ENCODE data around the gene RBP5.

The RBP5 gene

DNA sequence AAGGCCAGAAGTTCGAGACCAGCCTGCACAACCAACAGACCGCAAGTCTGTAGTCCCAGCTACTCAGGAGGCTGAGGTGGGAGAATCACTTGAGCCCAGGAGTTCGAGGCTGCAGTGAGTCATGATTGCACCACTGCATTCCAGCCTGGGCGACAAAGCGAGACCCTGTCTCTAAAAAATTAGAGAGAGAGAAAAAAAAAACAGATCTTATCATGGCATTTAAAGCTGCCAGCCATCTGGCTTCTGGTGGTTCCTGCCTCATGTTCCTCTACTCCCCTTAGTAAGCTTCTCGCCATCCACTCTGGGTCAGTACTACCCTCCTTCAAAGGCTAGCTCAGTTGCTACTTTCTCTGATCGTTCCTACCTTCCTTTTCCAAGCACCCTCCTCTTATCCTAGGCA lies 17.5 kb upstream of the RBP5 start:
- no peak for DNase-seq (ENCODE audit: low read depth in 2 of 2, low spot score in 1 of 2)

DNA sequence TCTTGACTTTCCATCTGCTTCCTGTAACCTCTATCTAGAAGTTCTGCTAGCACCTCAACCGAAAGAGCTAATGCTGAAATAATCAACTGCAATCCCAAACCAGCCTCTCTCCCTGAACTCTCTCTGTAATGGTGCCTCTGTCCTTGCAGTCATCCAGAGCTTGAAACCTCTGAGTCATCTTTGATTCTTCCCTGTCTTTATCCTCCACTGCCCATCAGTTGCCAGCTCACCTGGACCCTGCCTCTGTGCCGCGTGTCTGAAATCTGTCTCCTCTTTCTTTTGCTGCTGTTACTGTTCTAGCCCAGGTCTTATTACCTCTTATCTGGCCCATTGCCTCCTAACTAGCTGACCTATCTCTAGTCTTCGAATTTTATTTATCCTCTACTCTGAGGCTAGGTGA lies 17.0 kb upstream of the RBP5 start:
- no peak for DNase-seq (ENCODE audit: low read depth in 2 of 2, low spot score in 1 of 2)

DNA sequence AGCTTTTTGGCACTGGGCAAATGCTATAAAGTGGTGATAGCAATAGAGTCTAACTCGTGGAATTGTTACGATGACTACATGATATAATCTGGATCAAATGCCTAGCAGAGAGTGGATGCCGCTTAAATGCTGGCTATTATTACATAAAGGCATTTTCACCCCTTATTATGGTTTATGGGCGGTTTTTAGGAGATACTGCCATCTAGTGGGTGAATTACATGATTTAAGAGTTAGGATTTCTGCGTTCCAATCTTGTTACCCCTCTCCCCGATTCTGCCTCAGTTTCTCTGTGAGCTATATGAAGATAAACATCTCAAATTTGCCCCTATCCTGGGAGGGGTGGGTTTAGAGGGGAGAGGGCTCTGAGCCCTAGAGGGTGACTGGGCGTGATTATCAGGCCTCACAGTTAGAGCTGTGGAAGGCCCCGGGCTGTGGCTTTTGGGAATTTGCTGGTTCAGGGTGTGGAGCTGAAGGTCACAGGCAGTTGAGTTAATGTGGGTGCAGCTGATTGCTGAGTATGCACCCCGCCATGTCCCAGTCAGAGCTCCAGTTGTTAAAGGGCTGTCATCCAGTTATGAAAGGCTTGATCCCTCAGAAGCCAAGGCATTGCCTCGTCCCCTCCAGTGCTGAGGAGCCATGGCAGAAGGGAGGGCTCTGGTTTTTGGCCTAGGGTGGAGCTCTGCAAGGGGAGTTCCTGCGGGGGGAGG lies 15.9 kb upstream of the RBP5 start:
- no peak for DNase-seq (ENCODE audit: low read depth in 2 of 2, low spot score in 1 of 2)

DNA sequence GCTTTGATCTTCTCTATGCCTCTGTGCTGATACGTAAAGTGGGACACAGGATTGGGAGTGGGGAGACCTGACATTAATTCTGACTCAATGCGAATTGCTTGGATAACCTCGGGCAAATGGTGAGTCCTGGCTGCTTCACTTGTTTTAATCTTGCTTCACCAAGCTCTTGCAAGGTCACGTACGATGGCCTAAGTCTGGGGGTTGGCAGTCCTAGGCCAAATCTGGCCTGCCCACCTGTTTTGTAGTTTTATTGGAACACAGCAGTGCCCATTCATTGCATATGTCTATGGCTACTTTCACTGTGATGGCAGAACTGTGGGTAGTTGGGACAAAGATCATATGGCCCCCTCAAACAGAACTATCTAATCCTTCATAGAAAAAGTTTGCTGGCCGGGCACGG lies 14.9 kb upstream of the RBP5 start:
- DNase-seq (ENCODE audit: low read depth in 2 of 2, low spot score in 1 of 2): no peak

DNA sequence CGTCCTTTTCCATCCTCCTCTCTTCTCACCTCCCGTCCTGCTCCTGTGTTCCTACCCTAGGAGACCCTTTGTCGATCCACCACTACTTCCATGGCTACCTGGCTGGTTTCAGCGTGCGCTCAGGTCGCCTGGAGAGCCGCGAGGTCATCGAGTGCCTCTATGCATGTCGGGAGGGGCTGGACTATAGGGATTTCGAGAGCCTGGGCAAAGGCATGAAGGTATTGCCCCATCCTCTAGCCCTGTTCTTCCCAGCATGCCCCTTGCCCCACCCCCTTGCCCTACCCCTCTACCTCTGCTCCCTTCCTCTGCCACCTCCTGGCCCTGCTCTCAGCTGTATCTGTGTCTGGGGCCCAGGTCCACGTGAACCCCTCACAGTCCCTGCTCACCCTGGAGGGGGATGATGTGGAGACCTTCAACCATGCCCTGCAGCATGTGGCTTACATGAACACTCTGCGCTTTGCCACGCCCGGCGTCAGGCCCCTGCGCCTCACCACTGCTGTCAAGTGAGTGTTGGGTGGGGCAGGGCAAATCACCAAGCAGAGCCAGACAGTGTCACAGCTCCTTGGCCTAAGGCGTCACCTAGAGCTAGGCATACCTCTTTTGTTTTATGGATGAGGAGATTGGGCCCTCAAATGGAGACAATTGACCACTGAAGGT lies 14.2 kb upstream of the RBP5 start:
- DNase-seq (ENCODE audit: low read depth in 2 of 2, low spot score in 1 of 2): no peak

DNA sequence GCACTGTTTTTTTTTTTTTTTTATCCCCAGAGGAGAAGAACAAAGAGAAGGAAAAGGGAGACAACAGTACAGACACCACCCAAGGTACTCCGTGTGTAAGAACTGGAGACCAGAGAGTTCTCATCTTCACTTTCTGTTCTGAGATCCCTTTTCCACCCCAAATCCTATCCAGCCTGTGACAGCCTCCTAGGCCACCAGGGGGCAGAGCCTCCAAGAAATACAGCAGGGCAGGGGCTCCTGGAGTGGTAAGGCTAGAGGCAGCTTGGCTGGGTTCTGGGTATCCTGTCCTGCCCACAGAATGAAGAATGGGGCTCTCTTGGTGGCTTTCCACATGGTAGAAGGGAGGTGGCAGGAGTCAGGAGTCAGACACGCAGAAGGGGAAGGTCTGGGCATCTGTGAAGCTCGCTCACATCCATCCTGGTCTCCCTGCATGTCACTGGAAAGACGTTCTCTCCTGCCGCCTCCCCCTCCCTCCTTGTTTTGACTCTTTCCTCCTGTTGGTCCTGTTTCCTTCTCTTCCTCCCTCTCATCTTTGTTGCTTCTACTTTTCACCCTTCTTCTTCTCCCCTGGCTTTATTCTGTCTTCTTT lies 13.5 kb upstream of the RBP5 start:
- DNase-seq (ENCODE audit: low read depth in 2 of 2, low spot score in 1 of 2): peak in 1 of 2 donors; percentile 20

DNA sequence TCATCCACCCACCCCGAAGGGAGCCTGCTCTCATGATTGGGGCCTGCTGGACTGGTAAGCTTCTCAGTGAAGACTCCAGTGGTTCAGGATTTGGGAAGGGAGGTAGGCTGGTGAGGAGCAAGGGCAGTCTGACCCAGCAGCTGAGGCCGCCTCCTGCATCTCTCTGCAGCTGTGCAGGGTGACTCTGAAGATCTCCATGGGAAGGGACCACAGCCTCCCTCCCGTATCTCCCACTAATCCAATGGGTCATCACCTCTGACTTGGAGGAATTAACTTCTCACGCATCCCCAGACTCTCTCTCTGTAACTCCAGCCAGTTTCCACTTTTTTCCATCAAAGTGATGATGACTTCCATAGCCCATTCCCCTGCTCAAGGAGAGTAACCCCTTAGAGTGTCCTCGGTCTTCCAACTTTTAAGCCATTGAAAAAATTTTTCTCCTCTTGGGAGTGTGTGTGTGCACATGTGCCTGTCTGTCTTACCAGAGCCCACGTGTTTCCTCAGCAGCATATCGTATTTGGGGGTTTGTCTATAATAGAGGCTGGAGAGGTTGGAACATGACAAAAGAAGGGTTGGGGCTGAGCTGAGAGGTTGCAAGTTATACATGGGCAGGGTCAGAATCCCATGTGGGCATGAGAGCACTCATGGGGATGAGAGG lies 12.8 kb upstream of the RBP5 start:
- DNase-seq (ENCODE audit: low read depth in 2 of 2, low spot score in 1 of 2): no peak

DNA sequence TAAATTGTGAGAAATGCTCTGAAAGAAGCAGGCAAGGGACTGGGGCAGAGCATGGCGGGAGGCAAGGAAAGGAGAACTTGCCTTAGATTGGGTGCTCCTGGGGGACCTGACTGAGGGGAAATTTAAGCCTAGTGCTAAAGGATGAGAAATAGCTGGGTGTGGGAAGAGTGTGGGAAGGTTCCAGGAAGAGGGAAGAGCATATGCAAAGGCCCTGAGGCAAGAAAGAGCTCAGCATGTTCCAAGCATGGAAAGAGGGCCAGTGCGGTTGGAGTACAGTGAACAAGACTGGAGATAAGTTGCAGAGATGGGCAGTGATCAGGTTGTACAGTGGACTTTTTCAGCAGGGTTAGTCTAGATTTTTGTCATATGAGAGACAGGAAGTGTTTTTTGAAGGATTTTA lies 10.5 kb upstream of the RBP5 start:
- DNase-seq (ENCODE audit: low read depth in 2 of 2, low spot score in 1 of 2): no peak

DNA sequence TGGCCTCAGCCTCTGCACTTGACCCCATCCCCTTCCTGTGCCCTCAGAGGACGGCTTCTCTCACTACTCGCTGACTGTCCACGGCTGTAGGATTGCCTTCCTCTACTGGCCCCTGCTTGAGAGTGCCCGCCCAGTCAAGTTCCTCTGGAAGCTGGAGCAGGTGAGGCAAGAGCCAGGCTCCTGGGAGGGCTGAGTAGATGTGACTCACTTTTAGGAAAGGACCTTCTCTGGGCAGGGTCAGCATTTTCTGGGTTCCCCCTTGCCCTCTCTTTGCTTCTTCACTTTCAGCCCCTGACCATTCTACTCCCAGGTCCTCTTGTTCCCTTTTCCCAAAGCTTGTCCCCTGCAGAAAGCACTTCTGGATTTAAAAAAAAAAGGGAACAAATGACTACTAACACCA lies 9.2 kb upstream of the RBP5 start:
- DNase-seq (ENCODE audit: low read depth in 2 of 2, low spot score in 1 of 2): no peak

DNA sequence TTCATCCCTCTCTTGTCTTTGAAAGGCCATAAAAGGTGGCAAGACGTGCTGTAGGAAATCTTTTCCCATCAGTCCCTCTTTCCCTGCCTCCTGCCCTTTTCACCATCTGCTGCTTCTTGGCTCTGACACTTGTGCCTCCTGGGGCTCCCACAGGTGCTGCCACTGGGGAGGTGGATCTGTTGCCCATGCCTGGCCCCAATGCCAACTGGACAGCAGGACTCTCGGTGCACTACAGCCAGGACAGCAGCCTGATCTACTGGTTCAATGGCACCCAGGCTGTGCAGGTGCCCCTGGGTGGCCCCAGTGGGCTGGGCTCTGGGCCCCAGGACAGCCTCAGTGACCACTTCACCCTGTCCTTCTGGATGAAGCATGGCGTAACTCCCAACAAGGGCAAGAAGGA lies 8.0 kb upstream of the RBP5 start:
- DNase-seq (ENCODE audit: low read depth in 2 of 2, low spot score in 1 of 2): no peak

DNA sequence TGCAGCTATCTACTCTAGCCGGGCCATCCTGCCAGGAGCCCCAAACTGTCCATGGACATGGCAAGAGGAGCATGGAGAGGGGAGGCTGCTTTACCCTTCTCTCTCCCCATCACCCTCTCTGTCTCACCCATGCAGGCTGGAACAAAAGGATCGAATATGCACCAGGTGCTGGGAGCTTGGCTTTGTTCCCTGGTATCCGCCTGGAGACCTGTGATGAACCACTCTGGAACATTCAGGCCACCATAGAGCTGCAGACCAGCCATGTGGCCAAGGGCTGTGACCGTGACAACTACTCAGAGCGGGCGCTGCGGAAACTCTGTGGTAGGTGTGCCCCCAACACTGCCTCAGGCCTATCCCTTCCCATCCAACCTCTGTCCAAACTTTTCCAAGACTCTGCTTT lies 7.4 kb upstream of the RBP5 start:
- no peak for DNase-seq (ENCODE audit: low read depth in 2 of 2, low spot score in 1 of 2)

DNA sequence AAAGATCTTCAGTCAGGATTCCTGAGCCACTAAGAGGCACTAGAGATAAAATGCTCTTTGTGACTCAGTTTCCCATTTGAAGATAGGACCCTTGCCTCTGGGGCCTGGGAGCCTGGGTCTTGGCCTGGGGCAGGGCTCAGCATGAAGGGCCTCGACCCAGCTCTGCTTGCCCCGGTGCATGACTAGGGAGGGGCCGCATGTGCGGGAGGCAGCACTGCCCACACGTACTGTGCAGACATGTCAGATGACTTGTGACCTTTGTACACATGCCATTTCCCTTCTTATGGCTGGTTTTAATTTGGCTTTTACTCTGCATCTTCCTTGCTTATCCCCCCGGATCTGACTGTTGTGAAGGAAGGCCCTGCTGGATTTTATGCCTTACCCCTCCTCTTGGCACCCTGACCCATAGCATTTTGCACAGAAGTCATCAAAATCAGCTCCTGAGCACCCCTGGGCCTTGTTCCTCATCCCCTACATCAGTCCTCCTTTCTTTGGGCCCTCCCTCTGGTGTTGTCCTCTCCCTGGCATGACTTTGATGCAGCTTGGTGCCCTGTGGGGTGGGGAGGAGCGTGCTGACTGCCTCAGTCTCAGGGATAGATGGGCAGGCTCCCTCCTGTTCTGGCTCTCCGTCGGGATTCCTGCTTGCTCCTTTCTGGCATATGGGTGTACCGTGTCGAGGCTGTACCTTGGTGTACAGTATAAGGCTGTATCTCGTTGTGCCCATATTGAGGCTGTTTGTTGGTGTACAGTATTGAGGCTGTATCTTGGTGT lies 5.9 kb upstream of the RBP5 start:
- DNase-seq (ENCODE audit: low read depth in 2 of 2, low spot score in 1 of 2): no peak

DNA sequence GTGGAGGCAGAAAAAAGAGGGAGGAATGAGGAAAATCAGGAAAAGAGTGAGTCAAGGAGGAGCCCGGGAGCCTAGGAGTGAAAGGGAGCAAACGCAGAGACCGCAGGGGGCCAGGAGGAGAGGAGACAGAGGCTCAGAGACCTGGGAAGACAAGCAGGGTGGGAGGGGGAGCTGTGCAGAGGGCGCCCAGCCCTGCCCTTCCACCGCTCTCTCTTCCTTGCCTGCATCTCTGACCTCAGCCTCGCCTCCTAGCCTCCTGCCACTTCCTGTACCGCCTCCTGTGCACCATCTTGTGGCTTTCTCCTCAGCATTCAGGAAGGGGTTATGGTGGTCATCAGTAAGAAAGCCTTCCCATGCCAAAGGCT lies 2.8 kb upstream of the RBP5 start:
- DNase-seq (ENCODE audit: low read depth in 2 of 2, low spot score in 1 of 2): no peak

DNA sequence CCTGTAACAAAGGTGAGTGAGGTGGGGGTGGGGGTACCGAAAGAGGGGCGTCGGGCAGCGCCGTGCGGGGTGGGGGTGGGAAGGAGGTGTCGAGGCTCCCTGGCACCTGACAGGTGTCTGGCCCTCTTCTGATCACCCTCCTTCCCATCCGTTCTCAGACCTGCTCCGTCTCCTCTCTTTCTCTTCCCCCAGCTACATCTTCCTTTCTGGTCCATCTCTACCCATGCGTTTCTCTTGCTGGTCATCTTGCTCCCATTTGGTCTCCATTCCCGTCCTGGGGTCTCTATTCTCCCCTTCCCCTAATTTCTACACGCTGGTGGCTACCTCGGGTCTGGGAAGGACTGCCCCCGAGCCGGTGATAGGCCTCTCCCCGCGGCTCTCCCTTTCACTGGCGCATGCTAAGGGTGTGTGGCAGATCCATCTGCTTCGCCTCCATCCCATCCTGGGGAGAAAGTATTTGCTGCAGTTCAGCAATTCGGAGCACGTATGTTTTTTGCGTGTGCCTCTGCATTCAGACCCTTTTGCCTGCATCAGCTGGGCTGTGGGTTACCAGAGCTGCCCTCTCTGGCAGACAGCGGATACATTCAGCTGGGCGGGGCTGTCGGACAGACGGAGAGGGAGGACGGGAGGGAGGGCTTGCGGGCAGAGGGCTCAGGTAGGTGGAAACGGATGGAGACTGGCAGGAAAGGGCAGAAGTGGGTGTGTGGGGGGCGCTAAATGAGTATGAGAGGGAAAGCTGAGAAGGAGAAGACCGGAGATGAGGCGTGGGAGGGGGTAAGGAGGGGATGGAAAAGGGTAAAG lies 2.2 kb upstream of the RBP5 start:
- DNase-seq (ENCODE audit: low read depth in 2 of 2, low spot score in 1 of 2): peak in 1 of 2 donors; percentile 35

DNA sequence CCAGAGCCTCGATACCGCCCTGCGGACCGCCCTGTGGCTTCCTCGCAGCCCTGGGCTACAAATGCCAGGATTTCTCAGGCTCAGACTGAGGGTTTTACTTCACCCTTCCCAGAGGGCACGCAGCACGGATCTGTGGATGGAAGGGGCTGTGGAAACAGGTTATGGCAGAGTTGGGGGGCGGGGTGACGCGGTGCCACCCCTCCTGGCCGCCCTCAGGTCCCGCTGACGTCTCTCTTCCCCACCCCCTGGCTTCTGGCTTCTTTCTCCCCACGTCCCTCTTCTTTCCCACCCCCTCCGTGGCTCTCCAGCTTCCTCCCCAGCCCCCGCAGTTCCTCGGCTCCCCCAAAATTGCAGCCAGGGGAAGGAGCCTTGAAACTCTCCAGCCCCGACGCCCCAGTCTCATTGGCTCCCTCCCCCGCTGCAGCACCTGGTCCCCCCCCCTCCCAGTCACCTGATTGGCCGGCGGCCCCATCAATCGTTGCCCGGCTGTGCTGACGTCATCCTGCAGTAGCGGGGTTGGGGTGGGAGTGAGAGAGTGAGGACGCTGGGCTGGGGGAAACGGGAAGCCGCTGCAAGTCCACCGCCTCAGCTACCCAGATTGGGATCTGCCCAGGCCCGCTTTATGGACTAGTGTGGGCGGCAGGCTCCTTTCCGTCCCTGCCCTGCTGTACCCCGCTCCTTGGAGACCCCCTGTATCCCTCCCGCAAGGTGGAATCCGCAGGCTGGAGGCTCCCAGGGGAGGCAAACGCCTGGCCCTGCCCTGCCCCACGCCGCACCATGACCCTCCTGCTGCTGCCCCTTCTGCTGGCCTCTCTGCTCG lies 1.4 kb upstream of the RBP5 start, which contains the start of gene CLSTN3:
Gene CLSTN3 (plus strand): TSS at position 500 of the 820 bp plus-strand sequence. CDS start 278 bp downstream, at position 778.
- peak; percentile 71 to 74 for DNase-seq (ENCODE audit: low read depth in 2 of 2, low spot score in 1 of 2)

DNA sequence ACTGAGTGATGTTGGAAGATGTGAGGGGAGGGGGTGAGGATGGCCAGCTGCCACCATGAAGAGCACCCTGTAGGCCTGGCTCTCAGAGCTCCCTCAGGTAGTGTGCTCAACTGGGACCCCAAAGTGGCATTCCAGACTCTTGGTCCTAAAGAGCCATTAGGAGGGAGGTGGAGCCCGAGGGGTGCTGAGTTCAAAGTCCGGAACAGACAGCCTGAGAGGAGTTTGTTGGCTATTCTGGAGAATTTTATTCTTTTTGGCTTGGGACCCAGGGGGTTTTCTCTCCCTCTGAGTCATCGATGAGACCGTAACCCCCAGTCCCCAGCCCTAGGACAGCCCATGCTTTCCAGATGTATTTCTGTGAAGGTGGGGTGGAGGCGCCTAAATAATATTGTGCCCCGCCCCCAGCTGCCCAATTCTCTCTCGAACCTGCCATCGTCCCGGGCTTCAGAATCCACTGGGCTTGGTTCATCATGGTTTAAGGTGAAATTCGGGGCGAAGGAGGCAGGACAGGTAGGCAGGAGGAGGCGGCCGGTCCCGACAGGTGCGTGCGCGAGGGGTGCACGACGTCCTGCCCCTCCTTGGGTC lies 690 bp upstream of the RBP5 start:
- no peak for DNase-seq (ENCODE audit: low read depth in 2 of 2, low spot score in 1 of 2)

DNA sequence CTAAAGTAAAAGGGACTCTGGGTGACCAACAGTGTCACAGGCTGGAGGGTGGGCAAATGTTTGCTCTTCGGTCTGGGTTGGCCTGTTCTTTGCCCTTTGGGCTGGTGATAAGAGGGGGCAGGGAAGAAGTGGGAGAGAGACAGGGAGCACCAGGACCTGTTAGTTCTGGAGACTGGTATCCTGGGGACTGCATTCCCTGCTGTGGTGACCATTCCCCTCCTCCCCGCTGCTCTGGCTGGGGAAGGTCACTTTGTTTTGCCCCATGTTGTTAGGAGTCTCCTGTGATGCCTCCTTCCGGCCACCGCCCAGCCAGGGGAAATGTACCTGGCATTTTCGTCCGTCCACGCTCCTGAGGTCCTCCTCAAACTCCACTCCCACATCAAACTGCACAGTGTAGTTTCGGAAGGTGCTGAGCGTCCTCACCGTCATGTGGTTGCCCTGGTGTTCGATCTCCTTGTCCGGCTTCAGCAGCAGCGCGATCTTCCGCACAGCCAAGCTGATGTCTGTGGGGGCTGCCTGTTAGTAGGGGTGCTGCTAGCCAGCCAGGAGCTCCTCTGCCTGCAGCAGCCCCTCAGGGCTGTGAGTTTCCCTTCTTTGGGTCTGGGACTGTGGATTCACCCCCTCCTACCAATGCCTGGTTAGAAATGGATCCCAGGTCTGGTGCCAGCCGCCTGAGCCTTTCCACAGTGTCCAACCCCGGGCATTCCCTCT lies 618 bp downstream of the RBP5 start:
- DNase-seq (ENCODE audit: low read depth in 2 of 2, low spot score in 1 of 2): no peak

DNA sequence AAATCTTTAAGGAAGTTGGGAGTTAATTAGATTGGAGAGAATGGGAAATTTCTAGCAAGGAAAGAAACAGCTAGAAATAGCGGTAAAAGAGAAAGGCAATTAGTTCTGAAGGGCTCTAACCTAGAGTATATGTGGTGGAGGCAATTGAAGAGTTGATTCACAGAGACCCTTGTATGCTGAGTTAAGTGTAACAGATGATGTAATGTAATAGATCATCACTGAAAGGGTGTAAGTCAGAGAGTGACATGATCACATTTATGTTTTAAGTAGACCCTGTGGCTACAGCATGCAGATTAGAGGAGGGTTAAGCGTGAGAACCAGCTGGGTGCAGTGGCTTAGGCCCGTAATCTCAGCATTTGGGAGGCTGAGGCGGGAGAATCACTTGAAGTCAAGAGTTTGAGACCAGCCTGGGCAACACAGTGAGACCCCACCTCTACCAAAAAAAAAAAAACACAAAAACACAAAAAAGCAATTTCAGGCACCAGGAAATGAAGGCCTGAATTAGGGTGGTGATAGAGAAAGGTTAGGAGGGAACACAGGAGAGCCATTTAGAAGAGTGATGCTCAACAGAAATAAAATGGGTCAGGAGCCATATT lies 3.0 kb downstream of the RBP5 start:
- no peak for DNase-seq (ENCODE audit: low read depth in 2 of 2, low spot score in 1 of 2)

Measured in stimulated activated CD8-positive, alpha-beta memory T cell treated with anti-CD3 and anti-CD28 coated beads, Interleukin-4, amount 100 ng/mL, for 1 hour (primary cell).